HCT116 (cell line): Measurements from ENCODE around the gene TBC1D14. TPM values are rescaled to one million over a fixed set of nuclear protein-coding genes. Genes with fewer than 3 reads are reported as not detected.

Source experiments
- ATAC-seq: fragments of 200-7000 bp; cut with Tn5 transposase; 2 replicates; pipeline ENCODE4 v1.9.1; 2020; ENCODE audit warnings: mild to moderate bottlenecking, moderate library complexity
- BruUV-seq: library from RNA; stranded (reverse); fragments of 400-500 nt; replicated peaks from 2 replicates; lab custom pipeline; 2021; lab: Mats Ljungman, UMichigan
- CTCF ChIA-PET: fragments of 300-600 bp; sonication (Branson Sonifier 250); formaldehyde crosslinking; loops from one replicate; lab custom pipeline; 2021; ENCODE audit warnings: antibody characterized with exemption; lab: Charles Lee
- POLR2A ChIA-PET: fragments of 300-600, 350-600 bp; sonication (Branson Sonifier 250); formaldehyde crosslinking; loops from one replicate; lab custom pipeline; 2021; ENCODE audit warnings: antibody characterized with exemption; lab: Charles Lee
- RAD21 ChIA-PET, 2 experiments: fragments of 300-600 bp; sonication (Branson Sonifier 250); formaldehyde crosslinking; loops; one replicate each; lab custom pipeline; 2023; ENCODE audit warnings: low total read pairs in 2 of 2; ENCODE audit not compliant: uncharacterized antibody in 2 of 2, unreplicated experiment in 2 of 2, low non-redundant PET in 1 of 2; lab: Charles Lee
- DNase-seq: peaks from one replicate; pipeline ENCODE4 v3.0.0-alpha.2; 2010; ENCODE audit warnings: low read depth, low spot score
- H2AFZ ChIP-seq: fragments of 200-600 bp; shearing (Covaris generic), sonication (generic); 2 replicates; pipeline ENCODE4 v1.6.1; 2017; ENCODE audit warnings: low read depth, mixed run types, mixed read lengths, antibody characterized with exemption, low read length; ENCODE audit not compliant: poor library complexity, severe bottlenecking
- H3K27ac ChIP-seq: 2 replicates; pipeline ENCODE4 v1.5.1; 2012; ENCODE audit warnings: low read depth, low read length
- H3K27me3 ChIP-seq: fragments of 200-600 bp; sonication (generic); 2 replicates; pipeline ENCODE4 v1.6.1; 2016; ENCODE audit warnings: mixed run types, low read length, mixed read lengths; ENCODE audit not compliant: insufficient read depth
- H3K36me3 ChIP-seq, 2 experiments: fragments of 200-500 bp in 1 of 2; fragments of 200-600 bp in 1 of 2; sonication (Bioruptor generic) in 1 of 2; sonication (generic) in 1 of 2; 2 replicates each; pipeline versions ENCODE4 v1.5.1 to v1.6.1; 2014 to 2016; ENCODE audit warnings: low read length in 2 of 2, inconsistent platforms in 1 of 2, mixed read lengths in 1 of 2, mixed run types in 1 of 2; ENCODE audit not compliant: insufficient read depth in 2 of 2, control insufficient read depth in 1 of 2
- H3K4me1 ChIP-seq, 2 experiments: fragments of 200-600 bp in 1 of 2; sonication (generic) in 1 of 2; 2 replicates each; pipeline versions ENCODE4 v1.5.1 to v1.6.1; 2012 to 2017; ENCODE audit warnings: low read length in 2 of 2, inconsistent platforms in 1 of 2, mild to moderate bottlenecking in 1 of 2, mixed read lengths in 1 of 2, mixed run types in 1 of 2, moderate library complexity in 1 of 2; ENCODE audit not compliant: insufficient read depth in 2 of 2, control insufficient read depth in 1 of 2
- H3K4me2 ChIP-seq: fragments of 200-600 bp; sonication (generic); 2 replicates; pipeline ENCODE4 v1.6.1; 2017; ENCODE audit warnings: mixed run types, low read length, mixed read lengths
- H3K4me3 ChIP-seq, 2 experiments: fragments of 200-600 bp in 1 of 2; sonication (generic) in 1 of 2; replicated peaks in 1 of 2; 2 replicates each; pipeline ENCODE4 v1.5.1; 2011 to 2016; ENCODE audit warnings: low read length in 2 of 2, control low read depth in 1 of 2, low read depth in 1 of 2, mild to moderate bottlenecking in 1 of 2, mixed read lengths in 1 of 2, mixed run types in 1 of 2
- H3K79me2 ChIP-seq: fragments of 200-600 bp; sonication (generic); 2 replicates; pipeline ENCODE4 v1.6.1; 2017; ENCODE audit warnings: mild to moderate bottlenecking, mixed run types, low read length, moderate library complexity, mixed read lengths; ENCODE audit not compliant: insufficient read depth
- H3K9ac ChIP-seq: fragments of 200-600 bp; sonication (generic); 2 replicates; pipeline ENCODE4 v1.6.1; 2016; ENCODE audit warnings: low read length, mixed read lengths
- H3K9me2 ChIP-seq: fragments of 200-600 bp; sonication (generic), shearing (Covaris generic); 2 replicates; pipeline ENCODE4 v1.6.1; 2017; ENCODE audit warnings: mixed run types, mild to moderate bottlenecking, moderate library complexity; ENCODE audit not compliant: insufficient read depth
- H3K9me3 ChIP-seq, 2 experiments: fragments of 200-500 bp in 1 of 2; fragments of 200-600 bp in 1 of 2; sonication (Bioruptor generic) in 1 of 2; sonication (generic) in 1 of 2; 2 replicates each; pipeline ENCODE4 v1.6.1; 2014 to 2017; ENCODE audit warnings: low read length in 2 of 2, mixed read lengths in 2 of 2, inconsistent platforms in 1 of 2, low read depth in 1 of 2, mild to moderate bottlenecking in 1 of 2, mixed run types in 1 of 2, moderate library complexity in 1 of 2; ENCODE audit not compliant: control insufficient read depth in 1 of 2, insufficient read depth in 1 of 2
- H4K20me1 ChIP-seq: fragments of 200-600 bp; sonication (generic), shearing (Covaris generic); 2 replicates; pipeline ENCODE4 v1.6.1; 2017; ENCODE audit warnings: mixed run types, mild to moderate bottlenecking, moderate library complexity; ENCODE audit not compliant: insufficient read depth
- EGR1 ChIP-seq: IDR thresholded peaks from 2 replicates; pipeline ENCODE4 v1.6.1; 2012; ENCODE audit warnings: low read depth
- ELF1 ChIP-seq: IDR thresholded peaks from 2 replicates; pipeline ENCODE4 v1.6.1; 2012; ENCODE audit warnings: low read depth, borderline replicate concordance
- EZH2 ChIP-seq: fragments of 200-600 bp; sonication (generic); IDR thresholded peaks from 2 replicates; pipeline ENCODE4 v1.6.1; 2017; ENCODE audit warnings: antibody characterized with exemption, mixed run types
- EZH2phosphoT487 ChIP-seq: fragments of 200-600 bp; IDR thresholded peaks from 2 replicates; pipeline ENCODE4 v1.6.1; 2018; ENCODE audit warnings: antibody characterized with exemption, borderline replicate concordance
- RAD21 ChIP-seq: IDR thresholded peaks from 2 replicates; pipeline ENCODE4 v1.6.1; 2012; ENCODE audit warnings: low read depth, mild to moderate bottlenecking
- SIN3A ChIP-seq: IDR thresholded peaks from 2 replicates; pipeline ENCODE4 v1.6.1; 2012; ENCODE audit warnings: low read depth
- intact Hi-C: fragments of 100-400 bp; cut with micrococcal nuclease; formaldehyde crosslinking; loops from 2 replicates; pipeline ENCODE4 v1.10.0; 2022
- total RNA-seq: library from RNA; stranded (reverse); gene quantifications from one replicate; pipeline ENCODE4 v1.2.1, GENCODE V29; 2021; ENCODE audit not compliant: unreplicated experiment
- TF ChIP-seq, protein P1 (sequence below): IDR thresholded peaks from 2 replicates; pipeline ENCODE4 v1.6.1; 2012

Gene TBC1D14
- total RNA-seq, 1 experiment from 2014 or later: 62.9 TPM

DNA sequence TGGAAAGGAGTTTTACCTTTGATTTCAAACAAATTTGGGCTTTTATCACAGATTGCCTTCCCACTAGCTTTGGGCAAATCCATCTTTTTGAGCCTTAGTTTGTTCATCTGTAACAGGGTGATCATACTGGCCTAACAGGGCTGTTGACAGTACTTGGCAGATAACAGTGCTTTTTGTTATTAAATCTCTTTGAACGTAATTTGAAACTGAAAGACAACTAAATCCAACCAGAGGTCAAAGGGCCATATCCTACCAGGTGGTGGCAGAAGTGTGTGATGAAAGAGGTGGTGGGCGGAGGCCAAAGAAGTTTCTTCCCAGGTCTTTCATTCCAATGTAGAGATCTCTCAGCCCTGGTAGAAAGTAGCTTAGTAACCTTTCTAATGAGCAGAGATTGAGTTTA, 98.3 kb downstream of the TBC1D14 start:
- intact Hi-C loops: no loop called here
- no peak for ATAC-seq
- POLR2A ChIA-PET: no interaction called here

DNA sequence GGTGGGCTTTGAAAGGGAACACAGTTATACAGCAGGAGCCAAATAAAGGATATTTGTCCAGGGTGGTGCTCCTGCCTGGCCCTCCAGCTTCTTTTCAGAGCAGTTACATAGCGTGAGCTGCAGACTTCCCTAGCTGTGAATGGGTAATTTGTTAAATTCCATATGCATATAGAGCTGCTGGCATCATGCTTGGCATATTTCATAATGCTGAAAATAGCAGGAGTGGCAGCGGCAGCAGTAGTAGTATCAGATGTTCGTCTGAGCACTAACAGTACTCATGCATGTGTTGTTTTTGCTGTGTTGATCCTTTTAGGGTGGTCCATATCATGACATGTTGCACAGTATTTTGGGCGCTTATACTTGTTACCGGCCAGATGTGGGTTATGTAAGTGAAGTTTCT, 99.9 kb downstream of the TBC1D14 start:
- Histone ChIP-seq H4K20me1 (no peaks in the 10 kb centered on the region), H3K27me3 (no peaks in the 10 kb centered on the region), H3K79me2 (peaks cover 4% of the 10 kb centered on the region; the same call in 1 of the 2 replicates), H3K9me2 (no peaks in the 10 kb centered on the region), H2AFZ (no peak overlapping the region), H3K4me2 (no peak overlapping the region), H3K9ac (no peak overlapping the region), H3K9me3 (no peaks in the 10 kb centered on the region), H3K4me1 (peaks cover 6 to 14% of the 10 kb centered on the region in 2 experiments; a peak in 3 of 4 replicates), H3K4me3 (no peak overlapping the region), H3K36me3 (peaks cover 15 to 27% of the 10 kb centered on the region in 2 experiments; a peak in 3 of 4 replicates), H3K27ac (no peak overlapping the region)
- no peak for TF ChIP-seq EZH2phosphoT487
- TF ChIP-seq EGR1: no peak
- TF ChIP-seq, protein P1, sequence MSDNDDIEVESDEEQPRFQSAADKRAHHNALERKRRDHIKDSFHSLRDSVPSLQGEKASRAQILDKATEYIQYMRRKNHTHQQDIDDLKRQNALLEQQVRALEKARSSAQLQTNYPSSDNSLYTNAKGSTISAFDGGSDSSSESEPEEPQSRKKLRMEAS: no peak
- no peak for TF ChIP-seq ELF1
- ChIA-PET CTCF (no interaction called here), RAD21 (no interaction called here), POLR2A (no interaction called here)
- intact Hi-C loops: no loop called here
- ATAC-seq (no peak), DNase-seq (no peak)
- BruUV-seq: no TSS peak

More for the DNA sequence above, 98.3 kb downstream of the TBC1D14 start:
- no TSS peak for BruUV-seq
- Histone ChIP-seq H3K79me2 (peaks cover 5% of the 10 kb centered on the region; the same call in 1 of the 2 replicates), H3K9ac (no peak overlapping the region), H3K27me3 (no peaks in the 10 kb centered on the region), H3K9me2 (no peaks in the 10 kb centered on the region), H3K9me3 (no peaks in the 10 kb centered on the region), H3K4me1 (peaks cover 6 to 14% of the 10 kb centered on the region in 2 experiments; a peak in 3 of 4 replicates), H3K4me3 (no peak overlapping the region), H3K4me2 (peak overlapping the region; percentile 26), H3K36me3 (peaks cover 15 to 24% of the 10 kb centered on the region in 2 experiments; a peak in 3 of 4 replicates), H3K27ac (no peak overlapping the region), H4K20me1 (no peaks in the 10 kb centered on the region), H2AFZ (no peak overlapping the region)
- TF ChIP-seq RAD21 (peak; percentile 20; the same call in 1 of the 2 replicates), SIN3A (no peak), EZH2 (no peak), EGR1 (peak; percentile 50; the same call in 1 of the 2 replicates)
- no peak for DNase-seq
- CTCF ChIA-PET: interaction anchor here (1.3 kb wide), 1 partner anchor 35 kb away, joined by 4 read pairs; the partner anchor contains the start of gene TADA2B
- RAD21 ChIA-PET: no interaction called here
